Ovary (tissue), 3 donors: ENCODE measurements around the gene ZBTB7B.

Source experiments
- CTCF ChIP-seq, 3 donors: fragments of 450-650 bp in 2 of 3; fragments of 200-600 bp in 1 of 3; IDR thresholded peaks; one replicate each; pipeline versions ENCODE4 v1.5.1 to v1.8.0; 2016 to 2022; ENCODE audit warnings: antibody characterized with exemption in 3 of 3, mild to moderate bottlenecking in 1 of 3
- POLR2A ChIP-seq: fragments of 450-650 bp; IDR thresholded peaks from one replicate; pipeline ENCODE4 v1.6.1; 2017; ENCODE audit warnings: antibody characterized with exemption, mild to moderate bottlenecking, moderate library complexity
- donor health status: DM: no; HTN: no; CAD: no.

GRCh38 chr1:154972213-154972516 is 30.4 kb upstream of the ZBTB7B start:
- TF ChIP-seq POLR2A: no peak
- TF ChIP-seq CTCF (IDR thresholded peaks at IDR 0.05): no peak
